ENCODE data around the gene KLHL29. TPM values are rescaled to one million over a fixed set of nuclear protein-coding genes. Genes with fewer than 3 reads are reported as not detected.

The KLHL29 gene
- total RNA-seq, 2 experiments from 2014 or later: 0.88 to 0.99 TPM

GRCh38 chr2:23619941-23620340, 235.0 kb downstream of the KLHL29 start:
- ChIA-PET CTCF (no interaction called here), POLR2A (no interaction called here)
- no peak for DNase-seq
- Mint-ChIP-seq H3K27ac (no peak overlapping the region), H3K36me3 (no peaks in the 10 kb centered on the region), H3K27me3 (no peaks in the 10 kb centered on the region), H3K9me3 (peaks cover 13% of the 10 kb centered on the region), H3K4me3 (no peak overlapping the region), H3K4me1 (ENCODE audit: low read depth) (no peaks in the 10 kb centered on the region)
- intact Hi-C loops (cut with micrococcal nuclease): no loop called here

DNA sequence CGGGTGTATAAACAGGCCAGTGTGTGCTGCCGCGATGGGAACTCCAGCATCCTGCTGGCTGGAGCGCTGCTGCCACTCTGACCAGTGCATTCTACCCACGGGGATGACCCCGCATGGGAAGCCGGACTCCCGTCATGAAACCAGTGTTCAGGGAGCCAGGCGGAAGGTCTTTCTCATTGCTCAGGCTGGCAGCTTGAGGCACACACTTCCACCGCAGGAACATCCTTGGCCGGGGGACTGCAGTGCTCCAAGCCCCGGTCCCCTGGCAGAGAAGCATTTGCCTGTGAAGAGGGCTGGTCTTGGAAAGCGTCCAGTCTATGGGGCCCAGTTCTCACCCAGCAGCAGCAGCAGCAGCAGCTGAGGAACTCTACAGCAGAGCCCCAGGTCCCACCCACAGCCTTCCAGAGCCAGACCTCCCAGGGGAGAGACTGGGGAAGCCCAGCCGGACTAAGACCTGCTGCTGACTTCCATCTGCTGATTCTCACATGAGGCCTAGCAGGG, 235.9 kb downstream of the KLHL29 start:
- Mint-ChIP-seq H3K9me3 (peaks cover 13% of the 10 kb centered on the region), H3K4me1 (ENCODE audit: low read depth) (no peaks in the 10 kb centered on the region), H3K36me3 (no peaks in the 10 kb centered on the region), H3K4me3 (no peak overlapping the region), H3K27me3 (no peaks in the 10 kb centered on the region), H3K27ac (no peak overlapping the region)
- POLR2A ChIA-PET: no interaction called here
- CTCF ChIA-PET: no interaction called here
- intact Hi-C loops (cut with micrococcal nuclease): no loop called here
- no peak for DNase-seq

GRCh38 chr2:23621616-23622015, 236.6 kb downstream of the KLHL29 start:
- DNase-seq: no peak
- no peaks in the 10 kb centered on the region for H3K36me3 Mint-ChIP-seq
- H3K27ac Mint-ChIP-seq: no peak overlapping the region
- intact Hi-C loops (cut with micrococcal nuclease): no loop called here
- CTCF ChIA-PET: no interaction called here
- H3K9me3 Mint-ChIP-seq: peaks cover 13% of the 10 kb centered on the region
- POLR2A ChIA-PET: interaction anchor here (0.6 kb wide), 1 partner anchor 19 kb away, joined by 4 read pairs; no protein-coding TSS in a partner anchor
- H3K4me1 Mint-ChIP-seq (ENCODE audit: low read depth): no peaks in the 10 kb centered on the region
- H3K27me3 Mint-ChIP-seq: no peaks in the 10 kb centered on the region
- no peak overlapping the region for H3K4me3 Mint-ChIP-seq

DNA sequence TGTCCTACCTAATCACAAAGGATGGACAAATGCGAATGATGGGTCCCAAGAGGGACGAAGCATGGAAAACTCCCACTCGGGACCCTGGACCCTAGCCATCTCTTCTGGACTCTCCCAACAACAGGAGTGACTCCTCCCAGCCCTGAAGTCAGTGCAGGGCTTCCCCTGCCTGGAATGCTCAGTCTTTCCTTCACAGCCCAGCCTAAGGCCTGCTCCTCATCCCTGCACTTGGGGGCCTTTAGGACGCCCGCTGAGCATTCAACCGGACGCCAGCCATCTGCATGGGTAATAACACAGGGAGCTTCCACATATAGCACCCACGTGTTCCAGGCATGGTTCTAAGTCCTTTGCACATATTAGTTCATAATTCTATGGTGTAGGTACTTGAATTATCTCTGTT, 237.5 kb downstream of the KLHL29 start:
- intact Hi-C loops (cut with micrococcal nuclease): no loop called here
- Mint-ChIP-seq H3K4me1 (ENCODE audit: low read depth) (no peaks in the 10 kb centered on the region), H3K27ac (no peak overlapping the region), H3K9me3 (peaks cover 13% of the 10 kb centered on the region), H3K27me3 (no peaks in the 10 kb centered on the region), H3K4me3 (no peak overlapping the region), H3K36me3 (no peaks in the 10 kb centered on the region)
- CTCF ChIA-PET: interaction anchor here (2.3 kb wide), 1 partner anchor 8 kb away, joined by 8 read pairs; no protein-coding TSS in a partner anchor
- no peak for DNase-seq
- POLR2A ChIA-PET: no interaction called here

DNA sequence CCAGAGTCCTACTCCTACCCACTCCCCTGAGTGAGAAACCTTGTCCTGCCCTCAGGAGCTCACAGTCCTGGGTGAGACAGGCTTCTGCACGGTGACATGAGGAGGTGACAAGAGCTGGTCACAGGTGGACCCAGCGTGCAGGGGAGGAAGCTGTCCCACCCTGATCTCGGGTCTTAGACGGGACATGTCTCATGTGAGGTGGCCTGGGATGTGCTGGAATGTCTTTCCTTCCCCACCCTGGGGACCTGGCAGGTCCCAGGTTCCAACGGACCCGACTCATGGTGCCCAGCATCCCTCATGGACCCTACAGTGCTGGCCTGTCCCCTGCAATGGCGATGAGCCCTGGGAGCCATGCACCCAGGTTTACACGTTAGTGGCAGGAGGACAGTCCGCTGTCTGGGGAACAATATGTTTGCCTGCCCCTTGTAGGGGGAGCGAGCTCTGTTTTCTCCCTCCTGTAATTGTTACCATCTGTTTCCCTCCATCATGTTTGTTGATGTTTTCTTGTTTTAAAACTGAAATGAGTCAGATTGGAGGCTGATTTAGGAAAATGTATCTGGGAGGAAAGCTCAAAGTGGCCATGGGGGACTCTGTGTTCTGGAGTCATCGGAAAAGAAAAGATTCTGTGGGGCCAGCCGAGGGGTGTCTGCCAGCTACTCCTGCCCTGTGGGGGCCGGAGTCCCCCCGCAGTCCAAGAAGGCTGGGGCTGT, 238.1 kb downstream of the KLHL29 start:
- Mint-ChIP-seq H3K9me3 (peaks cover 13% of the 10 kb centered on the region), H3K4me3 (no peak overlapping the region), H3K36me3 (no peaks in the 10 kb centered on the region), H3K27me3 (no peaks in the 10 kb centered on the region), H3K4me1 (ENCODE audit: low read depth) (no peaks in the 10 kb centered on the region), H3K27ac (no peak overlapping the region)
- DNase-seq: no peak
- intact Hi-C loops (cut with micrococcal nuclease): no loop called here
- CTCF ChIA-PET: interaction anchor here (1.1 to 2.3 kb wide), 2 partner anchors 8 to 50 kb away, joined by 3 to 8 read pairs; no protein-coding TSS in a partner anchor
- POLR2A ChIA-PET: no interaction called here

GRCh38 chr2:23624378-23624777, 239.4 kb downstream of the KLHL29 start:
- H3K27ac Mint-ChIP-seq: no peak overlapping the region
- CTCF ChIA-PET: interaction anchor here (0.9 to 2.3 kb wide), 6 partner anchors 10 to 460 kb away, joined by 3 to 8 read pairs (median 3); partner anchors contain the start of gene TP53I3
- POLR2A ChIA-PET: no interaction called here
- no peak overlapping the region for H3K4me3 Mint-ChIP-seq
- peaks cover 13% of the 10 kb centered on the region for H3K9me3 Mint-ChIP-seq
- intact Hi-C loops (cut with micrococcal nuclease): no loop called here
- no peaks in the 10 kb centered on the region for H3K4me1 Mint-ChIP-seq (ENCODE audit: low read depth)
- DNase-seq: peak; percentile 41
- H3K27me3 Mint-ChIP-seq: no peaks in the 10 kb centered on the region
- no peaks in the 10 kb centered on the region for H3K36me3 Mint-ChIP-seq

GRCh38 chr2:23624915-23625314, 239.9 kb downstream of the KLHL29 start:
- Mint-ChIP-seq H3K9me3 (peaks cover 13% of the 10 kb centered on the region), H3K4me1 (ENCODE audit: low read depth) (no peaks in the 10 kb centered on the region), H3K4me3 (no peak overlapping the region), H3K27me3 (no peaks in the 10 kb centered on the region), H3K27ac (no peak overlapping the region), H3K36me3 (no peaks in the 10 kb centered on the region)
- ChIA-PET CTCF (interaction anchor here (0.9 to 2.3 kb wide), 5 partner anchors 10 to 459 kb away, joined by 3 to 8 read pairs (median 3); partner anchors contain the start of gene TP53I3), POLR2A (no interaction called here)
- intact Hi-C loops (cut with micrococcal nuclease): no loop called here
- no peak for DNase-seq

- intact Hi-C loops (cut with micrococcal nuclease): no loop called here
- no peaks in the 10 kb centered on the region for H3K36me3 Mint-ChIP-seq
- H3K4me3 Mint-ChIP-seq: no peak overlapping the region
- POLR2A ChIA-PET: no interaction called here
- no peaks in the 10 kb centered on the region for H3K27me3 Mint-ChIP-seq
- no peaks in the 10 kb centered on the region for H3K4me1 Mint-ChIP-seq (ENCODE audit: low read depth)
- no peak for DNase-seq
- no peak overlapping the region for H3K27ac Mint-ChIP-seq
- peaks cover 13% of the 10 kb centered on the region for H3K9me3 Mint-ChIP-seq
- CTCF ChIA-PET: no interaction called here
These were observed 240.7 kb downstream of the KLHL29 start for GRCh38 chr2:23625726-23626125.

DNA sequence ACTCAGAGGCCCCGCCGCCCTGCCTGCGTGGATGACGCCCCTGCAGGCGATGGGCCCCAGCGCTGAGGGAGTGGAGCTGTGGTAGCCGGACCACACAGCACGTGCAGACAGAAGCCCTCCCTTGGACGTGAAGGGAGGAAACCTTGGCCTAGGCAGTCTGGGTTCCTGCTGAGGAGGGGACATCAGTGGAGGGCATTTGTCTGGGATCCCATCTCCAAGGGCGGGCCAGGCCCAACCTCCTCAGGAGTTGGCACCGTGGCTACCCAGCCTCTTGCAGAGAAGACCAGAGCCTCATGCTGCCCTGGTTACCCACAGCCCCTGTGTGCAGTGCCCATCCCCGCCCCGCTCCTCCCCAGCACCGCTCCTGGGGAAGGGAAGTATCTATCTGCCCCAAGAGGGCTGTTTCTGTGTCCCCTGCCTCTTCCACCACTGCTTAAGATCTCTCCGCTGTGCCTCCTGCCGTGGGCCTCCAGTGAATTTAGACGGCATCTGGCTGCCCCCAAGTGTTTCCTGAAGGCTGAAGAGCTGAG, 241.8 kb downstream of the KLHL29 start:
- POLR2A ChIA-PET: no interaction called here
- DNase-seq: no peak
- Mint-ChIP-seq H3K9me3 (peaks cover 13% of the 10 kb centered on the region), H3K4me1 (ENCODE audit: low read depth) (no peaks in the 10 kb centered on the region), H3K36me3 (no peaks in the 10 kb centered on the region), H3K4me3 (no peak overlapping the region), H3K27me3 (no peaks in the 10 kb centered on the region), H3K27ac (no peak overlapping the region)
- CTCF ChIA-PET: no interaction called here
- intact Hi-C loops (cut with micrococcal nuclease): no loop called here

DNA sequence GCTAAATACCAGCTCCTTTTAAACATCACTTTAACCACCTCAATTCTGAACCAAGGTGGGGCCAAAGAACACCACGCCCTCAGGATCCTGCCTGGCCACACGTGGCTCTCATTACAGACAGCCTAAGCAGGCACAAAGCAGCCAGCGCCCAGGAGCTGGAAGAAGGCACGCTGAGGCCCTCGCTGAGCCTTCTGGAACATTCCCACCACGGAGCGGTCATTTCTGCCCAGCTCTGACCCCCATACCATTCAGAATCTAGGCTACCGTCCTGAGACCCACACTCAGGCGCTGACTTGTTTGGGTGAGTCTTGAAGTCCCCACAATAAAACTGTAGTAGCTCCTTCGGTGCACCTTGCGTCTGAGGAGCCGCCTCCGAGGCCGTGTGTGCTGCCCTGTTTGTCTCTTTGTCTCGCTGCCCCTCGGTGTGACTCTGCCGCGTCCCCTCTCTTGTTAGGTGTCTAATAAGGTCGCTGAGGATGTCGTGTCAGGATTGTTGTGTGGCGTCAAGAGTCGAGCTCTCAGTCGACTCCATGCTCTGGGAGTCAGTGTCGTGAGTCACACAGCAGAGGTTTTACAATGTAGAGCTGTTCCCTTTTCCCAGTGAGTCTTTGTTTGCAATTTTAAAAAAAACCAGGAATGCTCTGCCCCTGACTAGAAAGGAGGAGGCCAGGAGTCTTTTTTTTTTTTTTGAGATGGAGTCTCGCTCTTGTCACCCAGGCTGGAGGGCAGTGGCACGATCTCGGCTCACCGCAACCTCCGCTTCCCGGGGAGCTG, 242.4 kb downstream of the KLHL29 start:
- H3K27ac Mint-ChIP-seq: no peak overlapping the region
- H3K9me3 Mint-ChIP-seq: peaks cover 13% of the 10 kb centered on the region
- H3K27me3 Mint-ChIP-seq: no peaks in the 10 kb centered on the region
- no peaks in the 10 kb centered on the region for H3K36me3 Mint-ChIP-seq
- no peak overlapping the region for H3K4me3 Mint-ChIP-seq
- no peaks in the 10 kb centered on the region for H3K4me1 Mint-ChIP-seq (ENCODE audit: low read depth)
- intact Hi-C loops (cut with micrococcal nuclease): no loop called here
- POLR2A ChIA-PET: no interaction called here
- no peak for DNase-seq
- CTCF ChIA-PET: interaction anchor here (0.6 kb wide), 1 partner anchor 549 kb away, joined by 3 read pairs; no protein-coding TSS in a partner anchor

GRCh38 chr2:23628926-23629771, 244.2 kb downstream of the KLHL29 start:
- DNase-seq: no peak
- no peak overlapping the region for H3K4me3 Mint-ChIP-seq
- intact Hi-C loops (cut with micrococcal nuclease): no loop called here
- no peaks in the 10 kb centered on the region for H3K27me3 Mint-ChIP-seq
- no peaks in the 10 kb centered on the region for H3K4me1 Mint-ChIP-seq (ENCODE audit: low read depth)
- H3K9me3 Mint-ChIP-seq: peaks cover 4% of the 10 kb centered on the region
- H3K36me3 Mint-ChIP-seq: no peaks in the 10 kb centered on the region
- ChIA-PET CTCF (no interaction called here), POLR2A (no interaction called here)
- no peak overlapping the region for H3K27ac Mint-ChIP-seq

All from activated CD4-positive, alpha-beta memory T cell treated with anti-CD3 and anti-CD28 coated beads for 36 hours (primary cell).